GM12892 (cell line): ENCODE data around the gene DNAH10.

ENCODE experiments used
- DNase-seq: peaks from one replicate; pipeline ENCODE4 v3.0.0; 2011; ENCODE audit not compliant: insufficient read length
- FAIRE-seq: peaks from 2 replicates; lab custom pipeline; 2011; peaks lifted over from hg19 to GRCh38; lab: Jason Lieb, UNC
- POLR2A ChIP-seq: IDR thresholded peaks from 2 replicates; pipeline ENCODE4 v1.6.1; 2011; ENCODE audit warnings: low read depth, low read length, control low read depth
- POLR2AphosphoS5 ChIP-seq: IDR thresholded peaks from 2 replicates; pipeline ENCODE4 v1.6.1; 2011; ENCODE audit warnings: low read depth, low read length, control low read depth
- TAF1 ChIP-seq: IDR thresholded peaks from 2 replicates; pipeline ENCODE4 v1.6.1; 2011; ENCODE audit warnings: low read depth, mild to moderate bottlenecking, control low read depth, low read length, borderline replicate concordance

The DNAH10 gene

GRCh38 chr12:123853396-123854070, 91.4 kb downstream of the DNAH10 start:
- TF ChIP-seq TAF1: no peak
- TF ChIP-seq POLR2A: no peak
- no peak for TF ChIP-seq POLR2AphosphoS5
- peak; percentile 5 for FAIRE-seq
- no peak for DNase-seq

- no peak for TF ChIP-seq POLR2AphosphoS5
- no peak for TF ChIP-seq POLR2A
- TF ChIP-seq TAF1: no peak
- no peak for FAIRE-seq
- DNase-seq: no peak
Measured at GRCh38 chr12:123854232-123854631, 92.1 kb downstream of the DNAH10 start.

GRCh38 chr12:123854918-123855317, 92.8 kb downstream of the DNAH10 start:
- DNase-seq (no peak), FAIRE-seq (no peak)
- TF ChIP-seq TAF1 (no peak), POLR2AphosphoS5 (no peak), POLR2A (no peak)

GRCh38 chr12:123856681-123857080, 94.6 kb downstream of the DNAH10 start:
- no peak for TF ChIP-seq POLR2AphosphoS5
- no peak for TF ChIP-seq TAF1
- FAIRE-seq (no peak), DNase-seq (no peak)

GRCh38 chr12:123858176-123858575, 96.1 kb downstream of the DNAH10 start:
- TF ChIP-seq TAF1 (no peak), POLR2AphosphoS5 (no peak), POLR2A (no peak)
- DNase-seq: no peak
- FAIRE-seq: no peak

- no peak for DNase-seq
- FAIRE-seq: no peak
Measured at GRCh38 chr12:123859035-123859434, 96.9 kb downstream of the DNAH10 start.

GRCh38 chr12:123860377-123860776, 98.3 kb downstream of the DNAH10 start:
- FAIRE-seq (no peak), DNase-seq (no peak)
- TF ChIP-seq POLR2AphosphoS5: no peak
- TF ChIP-seq POLR2A: no peak
- no peak for TF ChIP-seq TAF1

More at GRCh38 chr12:123859035-123859434, 96.9 kb downstream of the DNAH10 start:
- TF ChIP-seq POLR2A: no peak
- TF ChIP-seq TAF1: no peak
- no peak for TF ChIP-seq POLR2AphosphoS5

GRCh38 chr12:123861392-123861791, 99.3 kb downstream of the DNAH10 start:
- TF ChIP-seq POLR2AphosphoS5 (no peak), POLR2A (no peak), TAF1 (no peak)
- FAIRE-seq (no peak), DNase-seq (no peak)

- DNase-seq (no peak), FAIRE-seq (no peak)
- no peak for TF ChIP-seq TAF1
- no peak for TF ChIP-seq POLR2AphosphoS5
- no peak for TF ChIP-seq POLR2A
Measured at GRCh38 chr12:123867141-123867540, 105.0 kb downstream of the DNAH10 start.

GRCh38 chr12:123868791-123869190, 106.7 kb downstream of the DNAH10 start:
- TF ChIP-seq POLR2A (no peak), POLR2AphosphoS5 (no peak)
- no peak for FAIRE-seq
- no peak for DNase-seq

GRCh38 chr12:123873793-123874192, 111.7 kb downstream of the DNAH10 start:
- TF ChIP-seq TAF1: no peak
- no peak for TF ChIP-seq POLR2AphosphoS5
- no peak for TF ChIP-seq POLR2A
- DNase-seq (no peak), FAIRE-seq (no peak)

- DNase-seq: no peak
- TF ChIP-seq POLR2AphosphoS5 (no peak), POLR2A (no peak), TAF1 (no peak)
- FAIRE-seq: no peak
Measured at GRCh38 chr12:123877968-123878367, 115.9 kb downstream of the DNAH10 start.
